ENCODE results near the gene PCBP1.

DNA sequence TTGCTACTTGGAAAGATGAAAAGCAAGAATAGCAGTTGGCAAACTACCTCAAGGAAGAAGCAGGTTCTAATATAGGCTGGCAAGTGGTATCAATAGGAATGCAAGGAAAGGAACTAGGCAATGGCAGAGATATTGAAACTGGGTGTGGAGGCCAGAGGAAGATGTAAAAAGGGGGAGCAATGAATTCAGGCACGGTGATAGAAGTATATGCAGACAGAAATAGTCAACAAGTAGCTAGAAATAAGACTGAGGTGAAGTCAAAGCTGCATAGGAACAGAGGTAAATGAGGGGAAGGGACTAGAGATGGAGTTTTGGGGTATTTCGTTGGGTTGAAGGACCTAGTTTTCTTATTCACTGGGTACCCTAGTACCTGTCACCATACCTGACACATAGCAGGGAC, 4.1 kb downstream of the PCBP1 start:
- TF ChIP-seq, protein P1, sequence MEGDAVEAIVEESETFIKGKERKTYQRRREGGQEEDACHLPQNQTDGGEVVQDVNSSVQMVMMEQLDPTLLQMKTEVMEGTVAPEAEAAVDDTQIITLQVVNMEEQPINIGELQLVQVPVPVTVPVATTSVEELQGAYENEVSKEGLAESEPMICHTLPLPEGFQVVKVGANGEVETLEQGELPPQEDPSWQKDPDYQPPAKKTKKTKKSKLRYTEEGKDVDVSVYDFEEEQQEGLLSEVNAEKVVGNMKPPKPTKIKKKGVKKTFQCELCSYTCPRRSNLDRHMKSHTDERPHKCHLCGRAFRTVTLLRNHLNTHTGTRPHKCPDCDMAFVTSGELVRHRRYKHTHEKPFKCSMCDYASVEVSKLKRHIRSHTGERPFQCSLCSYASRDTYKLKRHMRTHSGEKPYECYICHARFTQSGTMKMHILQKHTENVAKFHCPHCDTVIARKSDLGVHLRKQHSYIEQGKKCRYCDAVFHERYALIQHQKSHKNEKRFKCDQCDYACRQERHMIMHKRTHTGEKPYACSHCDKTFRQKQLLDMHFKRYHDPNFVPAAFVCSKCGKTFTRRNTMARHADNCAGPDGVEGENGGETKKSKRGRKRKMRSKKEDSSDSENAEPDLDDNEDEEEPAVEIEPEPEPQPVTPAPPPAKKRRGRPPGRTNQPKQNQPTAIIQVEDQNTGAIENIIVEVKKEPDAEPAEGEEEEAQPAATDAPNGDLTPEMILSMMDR (IDR thresholded peaks at IDR 0.05; ENCODE audit: low read depth, low read length), result no peak
- TF ChIP-seq POLR2A (IDR thresholded peaks at IDR 0.05; ENCODE audit: extremely low read depth, insufficient read length), result no peak
- TF ChIP-seq, protein P2, sequence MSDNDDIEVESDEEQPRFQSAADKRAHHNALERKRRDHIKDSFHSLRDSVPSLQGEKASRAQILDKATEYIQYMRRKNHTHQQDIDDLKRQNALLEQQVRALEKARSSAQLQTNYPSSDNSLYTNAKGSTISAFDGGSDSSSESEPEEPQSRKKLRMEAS (IDR thresholded peaks at IDR 0.05; ENCODE audit: low read depth, low read length), result no peak
- TF ChIP-seq MYC (IDR thresholded peaks at IDR 0.05; ENCODE audit: low read depth, low read length), result no peak

Measured in NB4 (cell line).